HL-60/S4 (cell line): ENCODE measurements around the gene RNF130.
"Not testable (repeated sequence)": the region's sequence is repeated elsewhere in the genome, so short reads cannot be mapped to it uniquely, and the experiment has no call there.

ENCODE experiments used
- in situ Hi-C: fragments of 300-500 bp; cut with MboI; formaldehyde crosslinking; loops from 2 replicates; pipeline ENCODE4 v1.14.3; 2022; ENCODE audit warnings: low sequenced_read_pairs

Gene RNF130

DNA sequence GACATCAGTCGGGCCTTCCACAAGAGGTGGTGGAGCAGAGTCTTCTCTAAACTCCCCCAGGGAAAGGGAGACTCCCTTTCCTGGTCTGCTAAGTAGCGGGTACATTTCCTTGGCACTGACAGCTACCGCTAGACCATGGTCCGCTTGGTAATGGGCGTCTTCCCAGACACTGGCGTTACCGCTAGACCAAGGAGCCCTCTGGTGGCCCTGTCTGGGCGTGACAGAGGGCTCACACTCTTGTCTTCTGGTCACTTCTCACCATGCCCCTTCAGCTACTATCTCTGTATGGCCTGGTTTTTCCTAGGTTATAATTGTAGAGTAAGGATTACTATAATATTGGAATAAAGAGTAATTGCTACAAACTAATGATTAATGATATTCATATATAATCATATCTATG, 81.0 kb downstream of the RNF130 start:
- in situ Hi-C loops, result not testable (repeated sequence)

DNA sequence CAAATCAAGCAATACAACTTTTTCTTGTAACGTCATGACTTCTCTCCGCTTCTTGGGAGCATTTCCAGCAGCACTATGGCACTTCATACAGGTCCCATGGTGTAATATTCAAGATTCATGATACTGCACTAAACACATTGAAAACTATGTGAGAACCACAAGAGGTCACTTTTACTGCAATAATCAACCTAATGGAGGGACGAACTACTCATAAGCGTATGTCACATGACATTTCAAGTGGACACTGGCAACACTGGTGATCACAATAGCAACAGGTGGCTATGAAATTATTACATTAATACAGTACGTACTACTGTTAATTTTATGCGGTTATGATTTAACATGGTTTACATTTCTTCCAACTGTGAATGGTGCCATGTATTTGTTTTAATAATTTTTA, 85.2 kb downstream of the RNF130 start:
- in situ Hi-C loops, result no loop called here

GRCh38 chr5:179981636-179982035, 89.9 kb downstream of the RNF130 start:
- in situ Hi-C loops, result no loop called here

- in situ Hi-C loops, result no loop called here
Observed at GRCh38 chr5:179980767-179981166, 90.8 kb downstream of the RNF130 start.

GRCh38 chr5:179978792-179979191, 92.8 kb downstream of the RNF130 start:
- in situ Hi-C loops, result no loop called here

DNA sequence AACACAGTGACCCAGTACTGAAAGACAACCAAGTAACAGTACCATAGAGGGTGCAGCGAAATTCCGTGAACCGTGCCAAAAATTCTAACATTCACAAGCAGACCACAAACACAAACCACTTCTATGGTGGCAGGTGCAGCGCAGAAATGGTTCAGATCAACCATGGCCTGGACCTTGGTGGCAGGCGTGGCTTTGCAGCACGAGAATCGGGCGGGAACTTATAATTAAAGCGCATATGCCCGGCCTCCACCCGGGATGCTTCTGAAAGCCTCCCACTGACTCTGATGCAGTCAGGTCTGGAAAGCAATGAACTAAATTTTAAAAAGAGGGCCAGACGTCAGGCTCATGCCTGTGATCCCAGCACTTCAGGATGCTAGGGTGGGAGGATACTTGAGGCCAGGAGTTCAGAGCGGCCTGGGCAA, 95.8 kb downstream of the RNF130 start:
- in situ Hi-C loops, result no loop called here

DNA sequence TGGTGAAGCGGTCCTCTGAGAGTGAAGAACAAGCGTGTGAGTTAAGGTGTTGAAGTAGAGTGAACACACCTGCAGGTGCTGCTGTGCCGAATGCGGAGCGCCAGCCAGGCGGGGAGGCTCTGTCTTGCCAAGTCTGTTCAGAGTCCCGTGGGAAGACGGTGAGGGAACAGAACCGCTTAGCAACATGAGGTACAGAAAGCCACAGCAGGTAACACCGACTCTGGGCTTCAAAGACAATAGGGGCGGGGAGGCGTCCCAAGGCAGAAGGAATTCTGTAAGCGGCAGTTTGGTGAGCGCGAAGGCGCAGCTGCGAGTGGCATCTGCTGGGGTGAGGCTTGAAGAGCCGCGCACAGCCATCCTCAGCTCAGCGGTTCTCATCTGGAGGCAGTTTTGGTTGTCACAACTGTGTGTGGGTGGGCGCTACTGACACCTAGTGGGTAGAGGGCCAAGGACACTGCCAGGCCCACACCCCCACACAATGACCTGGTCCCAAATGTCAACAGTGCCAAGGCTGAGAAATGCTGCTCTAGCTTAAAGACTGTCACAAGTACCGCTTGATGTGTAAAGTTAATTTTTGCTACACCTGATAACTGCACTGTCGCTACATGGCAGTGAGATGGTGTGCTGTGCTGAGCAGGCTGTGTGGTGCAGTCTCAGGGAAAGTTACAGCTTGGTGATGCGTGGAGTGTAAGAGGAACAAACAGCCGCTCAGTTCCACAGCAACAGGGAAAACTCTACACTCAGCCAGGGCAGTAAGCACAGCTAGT, 96.4 kb downstream of the RNF130 start:
- in situ Hi-C loops, result no loop called here

- in situ Hi-C loops, result no loop called here
Observed at GRCh38 chr5:179974246-179974945, 97.2 kb downstream of the RNF130 start.

- in situ Hi-C loops, result no loop called here
Observed at GRCh38 chr5:179973391-179973790, 98.2 kb downstream of the RNF130 start.

- in situ Hi-C loops, result no loop called here
Observed at GRCh38 chr5:179969110-179969509, 102.4 kb downstream of the RNF130 start.

DNA sequence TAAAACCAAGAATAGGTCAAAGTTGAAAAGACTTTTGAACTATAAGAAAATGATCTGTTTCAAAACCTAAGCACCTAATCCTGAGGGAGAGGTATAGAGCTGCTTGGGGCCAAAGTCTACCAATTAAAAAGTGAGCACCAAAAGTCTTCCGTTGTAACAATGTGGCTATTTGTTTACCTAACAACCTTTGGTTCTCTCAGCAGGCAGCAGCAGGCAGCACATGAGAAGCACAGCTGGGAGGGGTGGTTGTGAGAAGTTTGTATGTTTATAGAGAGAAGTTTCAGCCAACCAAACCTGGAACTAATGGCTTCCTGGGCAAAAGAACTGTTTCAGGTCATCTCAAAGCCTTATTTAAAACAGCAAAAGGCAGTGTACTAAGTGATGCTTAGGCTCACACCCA, 104.1 kb downstream of the RNF130 start:
- in situ Hi-C loops, result no loop called here

DNA sequence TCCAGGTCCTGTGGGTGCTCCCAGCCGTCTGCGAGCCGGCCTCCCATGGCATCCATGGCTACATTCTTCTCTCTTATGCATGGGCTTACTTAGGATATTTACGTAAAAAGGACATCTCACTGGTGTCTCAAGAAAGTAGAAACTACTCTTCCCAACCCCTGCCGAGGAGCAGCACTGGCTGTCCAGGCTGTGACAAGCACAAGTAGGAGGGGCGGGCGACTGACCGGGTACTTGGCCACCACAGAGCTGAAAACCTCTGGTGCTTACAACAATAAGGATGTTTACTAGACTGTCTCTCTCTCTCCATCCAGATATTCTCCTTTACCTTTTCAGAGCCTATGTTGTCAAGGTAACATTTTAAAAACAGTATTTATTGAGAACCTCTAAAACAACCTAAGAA, 107.5 kb downstream of the RNF130 start:
- in situ Hi-C loops, result no loop called here

DNA sequence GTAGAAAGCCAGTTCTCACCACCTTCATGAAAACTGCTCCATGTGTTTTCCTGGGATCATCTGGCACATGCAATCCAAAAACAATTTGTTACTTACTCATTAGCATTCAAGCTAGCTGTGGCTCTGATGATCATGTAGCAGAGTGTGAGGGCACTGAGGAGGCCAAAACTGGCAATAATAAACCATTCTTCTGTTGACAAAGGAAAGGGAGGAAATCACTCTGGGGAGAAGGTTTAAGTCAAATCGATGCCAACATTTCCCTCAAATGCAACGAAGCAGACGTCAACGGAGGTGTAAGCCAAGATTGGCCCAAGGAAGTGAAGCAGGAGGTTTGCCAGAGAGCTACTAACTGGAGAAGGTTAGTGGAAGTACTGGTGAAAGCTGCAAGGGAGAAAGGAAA, 108.2 kb downstream of the RNF130 start:
- in situ Hi-C loops, result no loop called here

- in situ Hi-C loops, result no loop called here
Observed at GRCh38 chr5:179960204-179960831, 111.2 kb downstream of the RNF130 start.

GRCh38 chr5:179959641-179960040, 111.9 kb downstream of the RNF130 start:
- in situ Hi-C loops, result no loop called here

- in situ Hi-C loops, result not testable (repeated sequence)
Observed at GRCh38 chr5:179959118-179959517, 112.4 kb downstream of the RNF130 start.

- in situ Hi-C loops, result no loop called here
Observed at GRCh38 chr5:179955630-179956029, 115.9 kb downstream of the RNF130 start.

GRCh38 chr5:179955062-179955461, 116.5 kb downstream of the RNF130 start:
- in situ Hi-C loops, result no loop called here

- in situ Hi-C loops, result no loop called here
Observed at GRCh38 chr5:179954434-179954833, 117.1 kb downstream of the RNF130 start.

DNA sequence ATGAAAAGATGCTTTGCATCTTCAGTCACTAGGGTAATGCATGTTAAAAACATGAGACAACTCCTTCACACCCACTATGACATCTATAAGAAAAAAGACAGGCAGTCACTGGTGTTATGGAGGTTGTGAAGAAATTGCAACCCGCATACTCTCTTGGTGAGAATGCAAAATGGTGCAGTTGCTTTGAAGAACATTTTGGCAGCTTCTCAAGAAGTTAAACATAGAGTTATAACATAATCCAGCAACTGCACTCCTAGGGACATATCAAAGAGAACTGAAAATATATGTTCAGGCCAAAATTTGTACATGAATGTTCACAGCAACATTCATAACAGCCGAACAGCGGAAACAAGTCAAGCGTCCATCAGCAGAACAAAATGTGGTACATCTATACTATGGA, 117.6 kb downstream of the RNF130 start:
- in situ Hi-C loops, result no loop called here

- in situ Hi-C loops, result no loop called here
Observed at GRCh38 chr5:179936976-179937681, 134.4 kb downstream of the RNF130 start.
